ENCODE measurements around the gene CRYGD.

CRYGD gene

GRCh38 chr2:208092093-208092832 is 32.1 kb downstream of the CRYGD start:
- CTCF ChIA-PET: no interaction called here
- DNase-seq (ENCODE audit: low spot score): no peak
- TF ChIP-seq, protein P1, sequence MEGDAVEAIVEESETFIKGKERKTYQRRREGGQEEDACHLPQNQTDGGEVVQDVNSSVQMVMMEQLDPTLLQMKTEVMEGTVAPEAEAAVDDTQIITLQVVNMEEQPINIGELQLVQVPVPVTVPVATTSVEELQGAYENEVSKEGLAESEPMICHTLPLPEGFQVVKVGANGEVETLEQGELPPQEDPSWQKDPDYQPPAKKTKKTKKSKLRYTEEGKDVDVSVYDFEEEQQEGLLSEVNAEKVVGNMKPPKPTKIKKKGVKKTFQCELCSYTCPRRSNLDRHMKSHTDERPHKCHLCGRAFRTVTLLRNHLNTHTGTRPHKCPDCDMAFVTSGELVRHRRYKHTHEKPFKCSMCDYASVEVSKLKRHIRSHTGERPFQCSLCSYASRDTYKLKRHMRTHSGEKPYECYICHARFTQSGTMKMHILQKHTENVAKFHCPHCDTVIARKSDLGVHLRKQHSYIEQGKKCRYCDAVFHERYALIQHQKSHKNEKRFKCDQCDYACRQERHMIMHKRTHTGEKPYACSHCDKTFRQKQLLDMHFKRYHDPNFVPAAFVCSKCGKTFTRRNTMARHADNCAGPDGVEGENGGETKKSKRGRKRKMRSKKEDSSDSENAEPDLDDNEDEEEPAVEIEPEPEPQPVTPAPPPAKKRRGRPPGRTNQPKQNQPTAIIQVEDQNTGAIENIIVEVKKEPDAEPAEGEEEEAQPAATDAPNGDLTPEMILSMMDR (conservative IDR thresholded peaks at IDR 0.05; ENCODE audit: low read depth): no peak
- no peak overlapping the region for H3K27ac ChIP-seq
- POLR2A ChIA-PET (ENCODE audit: low non-redundant PET): no interaction called here

GRCh38 chr2:208090420-208090819 is 33.9 kb downstream of the CRYGD start:
- TF ChIP-seq, protein P1 (conservative IDR thresholded peaks at IDR 0.05; ENCODE audit: low read depth): no peak
- no peak overlapping the region for H3K27ac ChIP-seq
- ChIA-PET CTCF (interaction anchor here (0.8 kb wide), 1 partner anchor 11 kb away, joined by 3 read pairs; no protein-coding TSS in a partner anchor), POLR2A (ENCODE audit: low non-redundant PET) (no interaction called here)
- DNase-seq (ENCODE audit: low spot score): no peak

DNA sequence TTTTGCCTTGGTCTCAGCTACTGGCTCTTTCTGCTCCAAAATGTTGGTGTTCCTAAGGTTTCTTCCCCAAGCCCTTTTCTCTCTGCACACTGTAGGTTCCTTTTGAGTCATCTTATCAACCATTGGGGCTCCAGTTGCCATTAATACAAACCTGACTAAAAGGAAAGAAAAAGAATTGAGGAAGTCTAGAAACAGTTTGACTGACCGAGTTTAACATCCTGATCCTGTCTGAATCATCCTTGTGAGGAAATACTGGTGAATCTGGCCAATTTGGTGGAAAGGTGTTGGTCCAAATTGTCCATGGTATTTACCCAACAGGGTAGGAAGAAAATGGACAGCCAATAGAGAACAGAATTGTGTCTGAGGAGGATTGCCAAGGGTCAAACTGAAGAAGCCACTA is 38.3 kb downstream of the CRYGD start:
- CTCF ChIA-PET: interaction anchor here (1.0 kb wide), 1 partner anchor 14 kb away, joined by 3 read pairs; no protein-coding TSS in a partner anchor
- DNase-seq (ENCODE audit: low spot score): no peak
- POLR2A ChIA-PET (ENCODE audit: low non-redundant PET): no interaction called here
- TF ChIP-seq, protein P1 (conservative IDR thresholded peaks at IDR 0.05; ENCODE audit: low read depth): no peak
- no peak overlapping the region for H3K27ac ChIP-seq

GRCh38 chr2:208083807-208084206 is 40.5 kb downstream of the CRYGD start:
- DNase-seq (ENCODE audit: low spot score): no peak
- no peak overlapping the region for H3K27ac ChIP-seq
- POLR2A ChIA-PET (ENCODE audit: low non-redundant PET): no interaction called here
- CTCF ChIA-PET: no interaction called here
- TF ChIP-seq, protein P1 (conservative IDR thresholded peaks at IDR 0.05; ENCODE audit: low read depth): no peak

- no peak overlapping the region for H3K27ac ChIP-seq
- ChIA-PET POLR2A (ENCODE audit: low non-redundant PET) (no interaction called here), CTCF (interaction anchor here (1.0 kb wide), 1 partner anchor 38 kb away, joined by 3 read pairs; no protein-coding TSS in a partner anchor)
- DNase-seq (ENCODE audit: low spot score): no peak
- TF ChIP-seq, protein P1 (conservative IDR thresholded peaks at IDR 0.05; ENCODE audit: low read depth): no peak
These were observed 47.0 kb downstream of the CRYGD start for GRCh38 chr2:208077276-208077675.

DNA sequence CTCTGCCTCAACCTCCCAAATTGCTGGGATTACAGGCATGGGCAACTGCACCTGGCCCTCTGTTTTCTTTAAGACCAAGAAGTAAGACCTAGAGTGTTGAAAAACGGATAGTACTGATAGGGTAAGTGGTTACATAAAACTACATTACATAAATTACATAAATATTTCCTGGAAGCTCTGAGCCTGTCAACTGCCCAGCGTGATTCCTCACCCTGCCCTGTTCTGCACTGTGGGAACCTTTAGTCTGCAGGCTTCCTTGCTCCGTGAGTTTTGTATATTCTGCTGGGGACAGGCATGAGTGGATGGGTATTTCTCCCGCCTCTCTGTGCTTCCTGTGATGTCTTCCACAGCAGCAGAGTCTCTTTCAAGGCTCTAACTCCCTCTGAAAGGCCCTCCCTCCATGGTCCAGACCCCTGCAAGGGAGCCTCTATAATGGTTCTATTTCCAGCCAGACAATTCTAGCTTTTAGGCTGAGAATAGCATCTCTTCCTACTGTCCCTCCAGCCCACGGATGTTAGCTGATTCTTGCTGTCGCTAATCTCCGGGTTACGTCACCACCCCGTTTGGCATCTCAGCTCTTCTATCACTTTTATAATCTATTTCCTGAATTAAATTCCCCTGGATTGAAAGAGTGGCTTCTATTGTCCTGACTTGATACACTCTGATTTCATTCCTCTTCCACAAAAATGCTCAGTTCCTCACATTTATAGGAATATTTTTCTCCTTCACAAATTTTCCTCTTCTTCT is 49.5 kb downstream of the CRYGD start:
- POLR2A ChIA-PET (ENCODE audit: low non-redundant PET): no interaction called here
- TF ChIP-seq, protein P1 (conservative IDR thresholded peaks at IDR 0.05; ENCODE audit: low read depth): no peak
- no peak overlapping the region for H3K27ac ChIP-seq
- DNase-seq (ENCODE audit: low spot score): no peak
- CTCF ChIA-PET: no interaction called here
